HUES48 (cell line): ENCODE results near the gene GJA5.

ENCODE experiments used
- H3K27ac ChIP-seq: one replicate; pipeline ENCODE4 v1.7.0; 2013; ENCODE audit warnings: low read depth, low read length, inconsistent platforms
- H3K27me3 ChIP-seq: 2 replicates; pipeline ENCODE4 v1.6.1; 2013; ENCODE audit warnings: mild to moderate bottlenecking, low read length; ENCODE audit not compliant: control insufficient read depth, insufficient read depth
- H3K36me3 ChIP-seq: 2 replicates; pipeline ENCODE4 v1.6.1; 2013; ENCODE audit warnings: low read length; ENCODE audit not compliant: control insufficient read depth, insufficient read depth
- H3K4me1 ChIP-seq: 2 replicates; pipeline ENCODE4 v1.6.1; 2013; ENCODE audit warnings: mild to moderate bottlenecking, low read length; ENCODE audit not compliant: control insufficient read depth, insufficient read depth
- H3K4me3 ChIP-seq: 2 replicates; pipeline ENCODE4 v1.5.1; 2013; ENCODE audit warnings: mild to moderate bottlenecking, low read depth, low read length
- H3K9ac ChIP-seq: 2 replicates; pipeline ENCODE4 v1.6.1; 2013; ENCODE audit warnings: mild to moderate bottlenecking, low read depth, low read length, moderate library complexity
- H3K9me3 ChIP-seq: 2 replicates; pipeline ENCODE4 v1.6.1; 2013; ENCODE audit warnings: low read length; ENCODE audit not compliant: control insufficient read depth, insufficient read depth

The GJA5 gene

DNA sequence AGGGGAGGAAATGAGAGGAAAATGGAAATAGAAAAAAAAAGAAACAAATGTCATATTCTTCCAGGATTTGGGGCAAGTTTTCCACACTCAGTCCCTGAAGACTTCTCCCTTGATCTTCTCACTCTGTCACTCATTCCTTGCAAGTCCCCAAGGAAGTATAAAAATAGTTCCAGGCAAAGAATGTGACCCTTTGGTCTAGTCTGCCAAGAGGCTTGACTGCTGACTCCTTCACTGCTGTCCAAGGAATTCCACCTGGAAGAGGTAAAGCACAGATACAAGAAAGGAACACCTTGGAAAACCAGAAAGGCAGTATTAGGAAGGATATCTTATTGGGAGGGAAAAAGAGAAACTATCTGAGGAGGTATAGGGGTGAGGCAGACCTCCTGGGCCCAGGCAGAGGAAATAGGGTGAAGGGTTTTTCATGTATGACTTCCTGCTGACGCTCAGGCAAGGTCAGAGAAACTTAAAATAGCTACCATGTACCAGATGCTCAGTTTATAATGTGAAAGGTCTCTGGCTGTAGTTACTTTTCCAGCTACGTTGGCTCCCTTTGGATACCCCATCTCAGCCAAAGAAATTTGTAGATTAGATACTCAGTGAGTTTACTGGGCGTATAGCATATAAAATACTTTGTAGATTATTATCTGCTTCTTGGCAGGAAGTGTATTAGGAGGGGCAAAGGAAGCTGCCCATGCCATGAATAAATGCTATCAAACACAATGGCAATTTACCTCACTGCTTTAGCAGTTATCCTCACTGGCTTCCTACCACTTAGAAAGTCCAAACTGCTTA is 2.0 kb upstream of the GJA5 start:
- Histone ChIP-seq H3K27ac (no peak overlapping the region), H3K9ac (no peak overlapping the region), H3K4me3 (no peak overlapping the region), H3K27me3 (no peaks in the 10 kb centered on the region), H3K9me3 (no peaks in the 10 kb centered on the region), H3K36me3 (no peaks in the 10 kb centered on the region), H3K4me1 (no peaks in the 10 kb centered on the region)

DNA sequence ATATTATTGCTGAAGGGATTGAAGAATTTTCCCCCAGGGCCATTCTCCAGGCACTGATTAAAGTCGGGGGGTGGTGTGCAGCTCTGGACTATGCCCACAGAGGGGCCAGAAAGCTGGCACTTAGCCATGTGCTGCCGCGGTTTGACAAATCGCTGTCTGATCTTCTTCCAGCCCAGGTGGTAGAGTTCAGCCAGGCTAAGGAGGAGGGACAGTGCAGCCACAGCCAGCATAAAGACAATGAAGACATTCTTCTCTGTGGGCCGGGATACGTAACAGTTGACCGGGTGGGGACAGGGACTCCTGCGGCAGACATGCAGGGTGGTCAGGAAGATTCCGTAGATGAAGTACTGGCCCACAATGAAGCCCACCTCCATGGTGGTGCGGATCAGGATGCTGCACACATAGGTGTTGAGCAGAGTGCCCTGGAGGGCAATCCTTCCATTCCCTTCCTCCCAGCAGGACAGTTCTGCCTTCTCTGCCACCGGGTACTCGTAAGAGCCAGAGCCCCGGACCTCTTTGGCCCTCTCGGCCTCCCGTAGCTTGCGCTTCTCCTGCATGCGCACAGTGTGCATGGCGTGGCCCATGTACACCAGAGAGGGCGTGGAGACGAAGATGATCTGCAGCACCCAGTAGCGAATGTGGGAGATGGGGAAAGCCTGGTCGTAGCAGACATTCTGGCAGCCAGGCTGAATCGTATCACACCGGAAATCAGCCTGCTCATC is 1.9 kb downstream of the GJA5 start:
- Histone ChIP-seq H3K27ac (no peak overlapping the region), H3K36me3 (no peaks in the 10 kb centered on the region), H3K9ac (no peak overlapping the region), H3K27me3 (no peaks in the 10 kb centered on the region), H3K4me1 (no peaks in the 10 kb centered on the region), H3K4me3 (no peak overlapping the region), H3K9me3 (no peaks in the 10 kb centered on the region)

DNA sequence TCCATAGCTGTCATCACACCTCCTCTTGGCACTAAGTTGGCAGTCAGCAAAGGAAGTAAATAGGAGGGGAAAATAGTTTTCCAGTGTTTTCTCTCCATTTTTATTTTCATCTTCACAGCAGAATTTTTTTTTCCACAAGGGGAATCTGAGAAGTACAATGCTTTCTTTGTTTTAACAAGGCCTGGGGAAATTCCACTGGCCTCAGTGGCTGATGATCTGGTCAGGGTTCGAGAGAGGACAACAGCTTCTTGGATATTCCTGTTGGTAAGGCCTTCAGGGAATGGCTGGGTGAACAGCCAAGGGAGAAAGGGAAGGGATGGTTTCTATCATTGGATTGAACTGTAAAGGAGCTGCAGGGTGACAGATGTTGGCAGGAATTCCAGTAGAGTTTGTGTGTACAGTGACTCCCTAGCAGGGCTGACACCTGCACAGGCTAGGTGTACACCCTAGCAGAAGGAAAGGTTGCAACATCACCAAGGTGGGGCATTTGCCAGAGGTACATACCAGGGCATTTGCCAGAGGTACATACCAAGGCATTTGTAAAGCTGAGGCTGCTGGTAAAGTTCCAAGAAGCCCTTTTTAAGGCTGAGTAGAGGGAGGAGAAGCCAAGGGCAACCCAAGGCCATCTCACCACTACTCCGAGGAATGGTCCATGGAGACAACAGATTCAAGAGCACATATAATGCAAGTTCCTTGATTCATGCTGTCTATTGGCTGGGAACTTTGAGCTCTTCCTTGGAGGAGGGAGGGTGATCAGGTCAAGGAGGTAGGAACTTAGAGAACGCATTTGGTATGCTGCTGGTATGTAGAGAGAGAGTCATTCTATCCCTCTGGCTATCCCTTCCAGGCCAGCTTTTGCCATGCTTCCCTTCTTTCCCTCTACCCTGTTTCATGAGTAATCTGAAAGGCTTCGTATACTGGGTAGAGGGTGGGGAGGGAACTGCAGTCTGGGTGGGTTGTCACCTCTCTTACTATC is 3.1 kb downstream of the GJA5 start:
- no peak overlapping the region for H3K27ac ChIP-seq
- no peak overlapping the region for H3K9ac ChIP-seq
- no peaks in the 10 kb centered on the region for H3K27me3 ChIP-seq

DNA sequence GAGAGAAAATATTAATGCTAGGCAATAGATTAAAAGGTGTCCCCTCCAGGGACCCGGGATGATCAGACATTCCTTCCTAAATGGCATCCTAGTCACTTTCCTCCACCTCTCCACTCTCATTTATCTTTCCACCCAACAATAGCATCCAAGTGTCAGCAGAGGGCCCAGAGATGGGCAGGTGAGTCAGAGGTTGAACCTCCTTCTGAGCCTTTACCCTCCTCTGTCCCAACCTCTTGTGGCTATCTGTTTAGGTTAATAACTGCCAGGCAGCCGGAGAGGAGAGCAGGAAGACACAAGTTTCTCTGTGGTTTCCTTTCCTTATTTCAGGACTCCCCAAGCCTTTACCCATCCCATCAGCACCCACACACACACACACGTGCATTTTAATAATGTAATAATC is 4.1 kb downstream of the GJA5 start:
- no peak overlapping the region for H3K27ac ChIP-seq
- H3K27me3 ChIP-seq, result no peaks in the 10 kb centered on the region
- H3K9me3 ChIP-seq, result no peaks in the 10 kb centered on the region
- H3K4me1 ChIP-seq, result no peaks in the 10 kb centered on the region
- no peak overlapping the region for H3K4me3 ChIP-seq
- no peaks in the 10 kb centered on the region for H3K36me3 ChIP-seq
- H3K9ac ChIP-seq, result no peak overlapping the region

More for the DNA sequence above, 3.1 kb downstream of the GJA5 start:
- no peaks in the 10 kb centered on the region for H3K9me3 ChIP-seq
- H3K4me3 ChIP-seq, result no peak overlapping the region
- H3K36me3 ChIP-seq, result no peaks in the 10 kb centered on the region
- no peaks in the 10 kb centered on the region for H3K4me1 ChIP-seq

DNA sequence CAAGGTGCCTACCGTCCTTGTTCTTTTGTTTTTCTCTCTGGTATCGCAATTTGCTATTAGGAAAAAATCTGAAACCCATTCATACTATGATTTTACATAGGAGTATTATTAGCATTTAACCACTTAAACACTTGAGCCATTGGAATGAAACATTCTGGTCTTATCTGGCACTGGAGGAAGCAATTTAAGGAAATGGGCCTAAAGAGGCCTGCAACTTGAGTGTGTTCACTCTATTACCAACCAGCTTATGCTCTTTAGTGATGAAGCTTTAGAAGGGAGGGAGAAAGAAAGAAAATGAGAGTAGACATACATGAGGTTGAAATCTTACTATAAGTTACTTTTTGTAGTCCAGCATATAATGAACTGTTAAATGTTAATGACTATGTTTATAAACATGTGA is 5.7 kb downstream of the GJA5 start:
- H3K36me3 ChIP-seq, result no peaks in the 10 kb centered on the region
- no peak overlapping the region for H3K9ac ChIP-seq
- no peak overlapping the region for H3K27ac ChIP-seq
- H3K4me3 ChIP-seq, result no peak overlapping the region
- no peaks in the 10 kb centered on the region for H3K4me1 ChIP-seq
- no peaks in the 10 kb centered on the region for H3K27me3 ChIP-seq
- no peaks in the 10 kb centered on the region for H3K9me3 ChIP-seq

DNA sequence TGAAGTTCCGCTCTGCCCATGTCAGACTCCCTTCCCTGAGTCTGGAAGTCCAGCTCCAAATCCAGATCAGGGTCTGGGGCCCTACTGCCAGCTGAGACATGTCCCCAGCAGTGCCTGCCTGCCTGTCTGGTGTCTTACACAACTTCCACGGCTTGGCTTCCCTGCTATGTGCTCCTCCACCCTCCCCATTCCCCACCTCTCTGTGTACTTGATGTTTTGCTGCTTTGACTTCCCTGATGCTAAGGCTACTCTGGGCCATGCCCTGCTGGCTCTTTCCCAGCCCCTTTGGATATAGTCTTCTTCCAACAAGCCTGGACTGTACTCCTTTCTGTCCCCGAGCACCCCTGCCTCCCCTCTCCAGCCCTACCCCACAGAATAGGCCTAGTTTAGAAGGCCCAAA is 7.3 kb downstream of the GJA5 start:
- H3K9me3 ChIP-seq, result no peaks in the 10 kb centered on the region
- H3K4me1 ChIP-seq, result no peaks in the 10 kb centered on the region
- H3K9ac ChIP-seq, result no peak overlapping the region
- no peaks in the 10 kb centered on the region for H3K27me3 ChIP-seq
- no peaks in the 10 kb centered on the region for H3K36me3 ChIP-seq
- H3K27ac ChIP-seq, result no peak overlapping the region
- no peak overlapping the region for H3K4me3 ChIP-seq

DNA sequence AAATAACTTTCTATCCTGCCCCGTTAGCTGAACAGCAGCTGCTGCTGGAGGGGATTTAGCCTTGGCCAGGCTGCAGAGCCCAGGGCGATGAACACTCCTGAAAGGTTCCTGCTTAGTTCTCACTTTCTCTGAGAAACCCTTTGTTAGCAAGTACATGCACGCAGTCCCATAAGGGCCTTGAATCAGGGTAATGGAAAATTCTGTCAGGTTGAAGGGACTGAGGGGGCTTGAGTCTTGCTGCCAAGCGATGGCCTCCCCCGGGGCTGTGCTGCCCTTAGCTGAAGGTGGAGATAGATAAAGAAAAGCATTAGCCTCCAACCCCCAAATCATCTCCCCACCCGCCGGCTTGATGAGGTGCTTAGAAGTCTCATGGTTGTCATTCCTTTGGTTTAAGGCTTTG is 7.9 kb downstream of the GJA5 start:
- Histone ChIP-seq H3K36me3 (no peaks in the 10 kb centered on the region), H3K4me1 (no peaks in the 10 kb centered on the region), H3K27ac (no peak overlapping the region), H3K4me3 (no peak overlapping the region), H3K9ac (no peak overlapping the region), H3K9me3 (no peaks in the 10 kb centered on the region), H3K27me3 (no peaks in the 10 kb centered on the region)

DNA sequence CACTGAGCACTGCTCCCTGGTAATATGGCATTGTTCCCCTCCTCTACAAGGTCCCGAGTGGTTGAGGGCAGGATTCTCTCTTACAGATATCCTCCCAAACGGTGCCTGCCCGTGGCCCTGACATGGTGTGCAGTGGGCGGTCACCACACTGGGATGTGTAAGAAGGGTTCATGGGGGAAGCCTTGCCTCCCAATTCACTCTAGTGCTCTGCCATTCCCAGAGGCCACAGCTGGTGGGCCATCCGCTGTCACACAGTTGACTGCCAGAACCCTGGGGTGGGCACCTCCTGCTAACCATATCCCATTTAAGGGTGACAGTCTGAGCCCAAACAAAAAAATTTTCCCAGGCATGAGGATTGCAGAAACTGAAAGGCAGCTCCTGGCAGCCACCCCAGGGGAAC is 9.1 kb downstream of the GJA5 start:
- H3K9ac ChIP-seq, result no peak overlapping the region
- no peaks in the 10 kb centered on the region for H3K4me1 ChIP-seq
- no peak overlapping the region for H3K4me3 ChIP-seq
- no peaks in the 10 kb centered on the region for H3K27me3 ChIP-seq
- no peaks in the 10 kb centered on the region for H3K9me3 ChIP-seq
- H3K27ac ChIP-seq, result no peak overlapping the region
- H3K36me3 ChIP-seq, result no peaks in the 10 kb centered on the region

DNA sequence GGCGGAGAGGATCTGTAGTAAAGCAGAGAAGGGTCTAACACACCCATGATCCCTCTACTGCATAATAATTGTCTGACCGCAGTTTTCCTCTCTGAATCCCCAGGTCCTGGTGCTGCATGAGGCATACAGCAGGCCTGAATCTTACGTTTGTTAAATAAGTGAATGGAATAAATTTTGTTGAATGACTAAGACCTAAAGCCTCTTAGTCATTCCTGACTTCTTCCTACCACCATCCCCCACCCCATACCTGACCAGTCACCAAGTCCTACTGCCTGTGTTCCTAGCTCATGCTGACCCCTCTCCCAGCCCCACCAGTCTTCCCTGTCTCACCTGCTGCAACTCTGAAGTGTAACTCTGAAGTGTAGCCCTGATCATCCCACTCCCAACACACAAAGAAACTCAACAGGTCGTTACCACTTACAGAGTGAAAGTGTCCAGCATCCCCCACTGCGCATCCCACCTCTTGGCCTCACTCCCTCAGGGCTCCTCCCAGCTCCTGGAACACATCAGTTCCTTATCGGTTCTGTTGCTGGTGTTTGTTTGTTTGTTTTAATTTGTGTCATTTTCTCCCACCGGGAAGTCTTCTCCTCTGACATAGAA is 9.7 kb downstream of the GJA5 start:
- no peaks in the 10 kb centered on the region for H3K27me3 ChIP-seq
- no peaks in the 10 kb centered on the region for H3K4me1 ChIP-seq
- H3K4me3 ChIP-seq, result no peak overlapping the region
- H3K36me3 ChIP-seq, result no peaks in the 10 kb centered on the region
- no peaks in the 10 kb centered on the region for H3K9me3 ChIP-seq
- H3K9ac ChIP-seq, result no peak overlapping the region
- no peak overlapping the region for H3K27ac ChIP-seq

DNA sequence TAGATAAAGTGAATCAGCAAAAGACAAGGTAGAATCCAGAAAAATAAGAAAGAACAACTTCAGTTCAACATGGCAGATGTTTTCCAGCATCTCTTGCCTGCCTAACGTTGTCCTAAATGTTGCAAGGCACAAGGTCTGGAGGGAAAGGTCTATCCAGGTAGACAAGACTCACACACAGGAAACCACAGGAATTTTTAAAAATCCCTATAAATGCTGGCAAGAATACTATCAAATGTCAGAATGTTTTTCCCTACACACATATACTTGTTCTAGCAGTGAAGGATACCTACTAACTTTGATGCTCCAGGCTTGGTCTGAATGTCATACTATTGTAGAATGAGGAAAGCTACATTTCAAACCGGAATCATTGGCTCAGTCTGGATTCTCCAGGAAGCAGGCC is 10.6 kb downstream of the GJA5 start:
- H3K4me3 ChIP-seq, result no peak overlapping the region
- H3K9ac ChIP-seq, result no peak overlapping the region
- H3K4me1 ChIP-seq, result no peaks in the 10 kb centered on the region
- no peaks in the 10 kb centered on the region for H3K9me3 ChIP-seq
- no peak overlapping the region for H3K27ac ChIP-seq
- no peaks in the 10 kb centered on the region for H3K36me3 ChIP-seq
- no peaks in the 10 kb centered on the region for H3K27me3 ChIP-seq
